ENCODE results near the gene TSPAN11.
"Not testable (repeated sequence)": the region's sequence is repeated elsewhere in the genome, so short reads cannot be mapped to it uniquely, and the experiment has no call there.

TSPAN11 gene, protein sequence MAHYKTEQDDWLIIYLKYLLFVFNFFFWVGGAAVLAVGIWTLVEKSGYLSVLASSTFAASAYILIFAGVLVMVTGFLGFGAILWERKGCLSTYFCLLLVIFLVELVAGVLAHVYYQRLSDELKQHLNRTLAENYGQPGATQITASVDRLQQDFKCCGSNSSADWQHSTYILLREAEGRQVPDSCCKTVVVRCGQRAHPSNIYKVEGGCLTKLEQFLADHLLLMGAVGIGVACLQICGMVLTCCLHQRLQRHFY

GRCh38 chr12:30926243-30927221 lies at the start of gene TSPAN11:
Gene TSPAN11, plus strand, starts transcription at chr12:30926748. Its CDS starts 27,244 bp downstream, at chr12:30953992.
- no peak for DNase-seq (ENCODE audit: low read depth in 2 of 2)

DNA sequence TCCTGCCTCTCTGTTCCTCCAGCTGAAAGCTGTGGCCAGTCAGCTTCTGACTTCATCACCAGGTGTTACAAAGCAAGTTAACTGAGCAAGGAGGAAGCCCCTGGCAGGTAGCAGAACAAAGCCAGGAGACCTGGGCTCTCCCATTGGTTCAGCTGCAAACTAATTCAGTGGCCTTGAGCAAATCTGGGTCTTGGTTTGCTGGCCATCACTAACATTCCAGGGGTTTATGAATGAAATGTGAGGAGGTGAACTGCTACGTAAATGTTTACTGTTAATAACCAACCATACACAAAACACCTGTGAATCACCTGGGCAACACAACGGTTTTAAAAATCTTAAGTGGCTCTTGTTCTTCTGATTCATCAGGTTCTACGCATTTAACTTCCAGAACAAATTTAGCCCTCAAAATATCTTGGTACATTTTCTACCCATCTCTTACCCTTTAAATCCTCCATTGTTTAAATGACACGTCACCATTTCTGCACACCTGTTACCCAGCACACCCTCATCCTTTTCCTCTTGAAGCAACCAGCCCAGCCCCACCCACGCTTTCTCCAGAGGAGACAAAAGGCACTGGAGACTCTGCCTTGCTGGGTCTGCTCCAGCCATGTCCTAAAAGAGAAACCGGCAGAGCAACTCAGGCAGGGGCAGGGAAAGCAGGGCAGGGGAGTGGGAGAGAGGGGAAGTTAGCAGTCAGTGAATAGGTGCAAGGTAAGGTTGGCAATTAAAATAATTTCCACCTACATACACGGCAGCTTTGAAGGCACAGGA lies 49.3 kb upstream of the TSPAN11 start:
- DNase-seq (ENCODE audit: low read depth in 2 of 2): no peak

- DNase-seq (ENCODE audit: low read depth in 2 of 2): no peak
These were observed 48.5 kb upstream of the TSPAN11 start for GRCh38 chr12:30878024-30878423.

GRCh38 chr12:30880061-30880460 lies 46.5 kb upstream of the TSPAN11 start:
- no peak for DNase-seq (ENCODE audit: low read depth in 2 of 2)

GRCh38 chr12:30880813-30881212 lies 45.7 kb upstream of the TSPAN11 start:
- DNase-seq (ENCODE audit: low read depth in 2 of 2): no peak

GRCh38 chr12:30882706-30883105 lies 43.8 kb upstream of the TSPAN11 start:
- DNase-seq (ENCODE audit: low read depth in 2 of 2): no peak

DNA sequence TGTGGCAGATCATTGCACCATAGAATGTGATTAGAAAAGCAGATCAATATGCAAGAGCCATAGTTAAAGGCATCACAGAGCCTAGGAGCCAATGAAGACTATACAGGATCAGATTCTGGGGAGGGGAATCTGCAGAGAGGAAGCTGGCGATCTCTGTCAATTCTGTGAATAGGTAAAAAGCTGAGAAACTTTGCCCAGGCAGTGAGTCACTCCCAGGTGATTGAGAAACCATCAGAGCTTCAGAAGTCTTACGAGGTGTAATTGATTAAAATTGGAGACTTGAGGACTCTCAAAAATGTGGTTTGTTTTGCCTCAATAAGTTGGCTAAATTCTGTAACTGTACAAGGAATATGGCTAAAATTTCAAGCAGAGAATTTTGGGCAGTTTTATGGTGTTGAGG lies 41.7 kb upstream of the TSPAN11 start:
- DNase-seq (ENCODE audit: low read depth in 2 of 2): no peak

- no peak for DNase-seq (ENCODE audit: low read depth in 2 of 2)
These were observed 41.2 kb upstream of the TSPAN11 start for GRCh38 chr12:30885321-30885720.

GRCh38 chr12:30887226-30887625 lies 39.3 kb upstream of the TSPAN11 start:
- DNase-seq (ENCODE audit: low read depth in 2 of 2): no peak

DNA sequence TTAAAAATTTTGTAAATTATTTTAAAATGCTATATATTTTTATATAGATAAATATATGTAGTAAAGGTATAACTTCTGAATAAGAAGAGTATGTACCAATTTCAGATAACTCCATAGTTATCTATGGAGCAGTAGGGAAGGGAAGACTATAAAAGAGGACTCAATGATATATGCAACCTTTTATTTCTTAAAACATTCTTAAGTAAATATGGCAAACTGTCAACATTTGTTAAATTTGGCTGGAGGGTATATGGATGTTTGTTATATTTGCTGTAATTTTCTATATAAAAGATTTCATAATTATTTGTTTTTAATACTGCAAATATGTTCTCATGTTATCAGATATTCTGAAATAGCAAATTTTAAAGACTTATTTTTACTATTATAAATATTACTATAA lies 38.3 kb upstream of the TSPAN11 start:
- no peak for DNase-seq (ENCODE audit: low read depth in 2 of 2)

DNA sequence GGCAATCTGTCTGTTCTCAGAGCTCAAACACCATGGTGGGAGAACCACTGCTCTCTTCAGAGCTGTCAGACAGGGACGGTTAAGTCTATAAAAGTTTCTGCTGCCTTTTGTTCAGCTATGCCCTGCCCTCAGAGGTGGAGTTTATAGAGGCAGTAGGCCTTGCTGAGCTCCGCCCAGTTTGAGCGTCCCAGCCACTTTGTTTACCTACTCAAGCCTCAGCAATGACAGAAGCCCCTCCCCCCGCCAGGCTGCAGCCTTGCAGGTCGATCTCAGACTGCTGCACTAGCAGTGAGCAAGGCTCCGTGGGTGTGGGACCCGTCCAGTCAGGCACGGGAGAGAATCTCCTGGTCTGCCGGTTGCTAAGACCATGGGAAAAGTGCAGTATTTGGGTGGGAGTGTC lies 32.0 kb upstream of the TSPAN11 start:
- DNase-seq (ENCODE audit: low read depth in 2 of 2): not testable (repeated sequence)

GRCh38 chr12:30896461-30896860 lies 30.1 kb upstream of the TSPAN11 start:
- no peak for DNase-seq (ENCODE audit: low read depth in 2 of 2)

- DNase-seq (ENCODE audit: low read depth in 2 of 2): no peak
These were observed 27.7 kb upstream of the TSPAN11 start for GRCh38 chr12:30898846-30899245.

- no peak for DNase-seq (ENCODE audit: low read depth in 2 of 2)
These were observed 26.2 kb upstream of the TSPAN11 start for GRCh38 chr12:30900351-30900750.

DNA sequence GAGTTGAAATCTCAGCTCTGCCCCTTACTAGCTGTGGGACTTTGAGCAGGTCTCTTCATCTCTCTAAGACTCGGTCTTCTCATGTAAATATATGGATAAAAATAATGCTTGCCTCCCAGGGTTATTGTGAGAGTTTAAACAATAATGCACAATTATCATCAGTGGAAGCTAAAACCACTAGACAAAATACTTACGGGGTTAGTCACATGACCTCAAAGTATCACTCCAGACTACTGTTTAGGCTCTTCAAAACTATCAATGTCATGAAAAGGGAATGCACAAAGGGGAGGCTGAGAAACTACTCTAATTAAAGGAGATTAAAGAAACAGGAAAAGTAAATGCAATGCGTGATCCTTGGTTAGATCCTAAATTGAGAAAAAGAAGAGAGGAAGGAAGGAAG lies 24.5 kb upstream of the TSPAN11 start:
- no peak for DNase-seq (ENCODE audit: low read depth in 2 of 2)

DNA sequence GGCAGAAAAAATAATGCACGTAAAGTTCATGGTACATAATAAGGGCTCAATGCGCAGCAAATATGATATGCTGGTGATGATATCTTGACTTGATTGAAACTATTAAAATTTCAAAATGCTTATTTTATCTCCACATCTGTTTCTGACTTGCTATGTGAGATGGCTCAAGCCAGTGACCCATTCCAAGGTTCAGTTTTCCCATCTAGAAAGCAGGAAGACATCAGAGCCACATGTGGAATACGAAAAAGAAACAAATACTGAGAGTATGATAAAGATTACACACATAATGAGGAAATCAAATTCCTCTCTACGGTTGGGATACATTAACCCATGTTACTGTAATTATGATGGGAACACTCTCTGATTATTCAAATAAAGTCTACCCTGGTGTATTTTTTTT lies 24.0 kb upstream of the TSPAN11 start:
- DNase-seq (ENCODE audit: low read depth in 2 of 2): no peak

DNA sequence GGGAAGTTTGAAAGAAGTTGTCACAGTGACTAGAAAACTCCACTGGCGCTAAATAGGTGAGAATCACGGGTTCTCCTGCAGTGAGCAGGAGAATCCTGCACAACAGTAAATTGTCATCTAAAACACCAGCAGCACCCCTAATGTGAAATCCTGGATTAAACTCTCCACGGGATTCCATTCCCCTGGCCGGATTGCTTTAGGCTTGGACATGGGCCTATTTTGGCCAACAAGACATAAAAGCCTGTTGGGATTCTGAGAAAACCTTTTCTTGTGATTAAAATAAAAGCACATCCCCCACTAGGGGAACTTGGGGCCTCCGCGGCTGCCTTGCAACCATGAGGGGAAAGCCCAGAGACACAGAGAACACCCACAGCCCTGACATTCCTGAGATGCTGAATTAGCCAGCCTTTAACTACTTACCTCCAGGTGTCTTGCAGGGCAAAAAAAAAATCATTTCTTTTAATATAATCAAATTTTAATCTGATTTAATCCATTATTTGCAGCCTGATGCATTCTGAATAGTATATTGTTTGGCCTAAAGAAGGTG lies 21.0 kb upstream of the TSPAN11 start:
- no peak for DNase-seq (ENCODE audit: low read depth in 2 of 2)

- DNase-seq (ENCODE audit: low read depth in 2 of 2): no peak
These were observed 18.3 kb upstream of the TSPAN11 start for GRCh38 chr12:30908076-30908721.

- no peak for DNase-seq (ENCODE audit: low read depth in 2 of 2)
These were observed 17.7 kb upstream of the TSPAN11 start for GRCh38 chr12:30908722-30909348.

- DNase-seq (ENCODE audit: low read depth in 2 of 2): no peak
These were observed 17.1 kb upstream of the TSPAN11 start for GRCh38 chr12:30909349-30910037.

DNA sequence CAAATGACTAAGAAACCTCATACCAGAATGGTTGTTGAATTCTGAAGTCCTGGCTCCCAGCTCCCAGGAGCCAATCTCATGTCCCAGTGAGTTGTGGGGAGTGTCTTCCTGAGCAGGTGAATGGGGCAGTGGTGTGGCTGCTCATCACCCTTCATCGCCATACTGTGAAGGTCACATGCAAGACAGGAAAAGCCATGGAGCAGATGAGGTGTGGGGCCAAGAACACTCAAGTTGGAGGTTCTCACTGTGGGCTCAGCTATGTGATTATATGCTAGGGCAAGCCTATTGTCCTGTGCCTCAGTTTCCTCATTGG lies 16.6 kb upstream of the TSPAN11 start:
- no peak for DNase-seq (ENCODE audit: low read depth in 2 of 2)
